GM12872 (cell line): ENCODE results near the gene CIB1.

Experiments used
- TF ChIP-seq, protein P1 (sequence below): IDR thresholded peaks from 3 replicates; pipeline ENCODE4 v1.5.1; 2011; ENCODE audit warnings: low read depth, mild to moderate bottlenecking, low read length, moderate library complexity; ENCODE audit not compliant: insufficient read depth

CIB1 gene

DNA sequence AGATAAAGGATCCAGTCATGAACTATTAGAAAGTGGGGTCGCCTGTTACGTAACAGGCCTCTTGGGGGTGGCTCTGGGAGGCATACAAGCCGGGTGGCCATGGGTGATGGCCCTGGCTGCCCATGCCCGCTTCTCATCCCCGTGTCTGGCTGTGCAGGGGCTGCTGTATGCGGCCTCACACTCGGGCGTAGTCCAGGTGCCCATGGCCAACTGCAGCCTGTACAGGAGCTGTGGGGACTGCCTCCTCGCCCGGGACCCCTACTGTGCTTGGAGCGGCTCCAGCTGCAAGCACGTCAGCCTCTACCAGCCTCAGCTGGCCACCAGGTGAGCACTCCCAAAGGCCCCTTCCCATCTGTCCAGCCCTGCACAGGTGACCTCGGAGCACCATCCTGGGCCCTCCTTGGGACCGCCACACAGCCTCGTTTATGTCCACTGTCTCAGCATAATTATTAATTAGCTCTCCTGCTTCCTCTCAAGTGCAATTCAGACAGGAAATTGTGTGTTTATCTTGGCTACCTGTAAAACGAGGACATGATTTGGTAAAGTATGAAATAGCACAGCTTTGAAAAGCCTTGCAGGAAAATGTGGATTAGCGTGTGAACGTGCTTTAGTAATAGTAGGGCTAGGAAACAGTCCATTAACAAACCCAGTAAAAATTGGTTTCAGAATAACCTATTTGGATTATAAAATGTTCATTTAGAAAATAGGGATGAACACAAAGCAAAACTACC, 8.1 kb downstream of the CIB1 start:
- TF ChIP-seq, protein P1, sequence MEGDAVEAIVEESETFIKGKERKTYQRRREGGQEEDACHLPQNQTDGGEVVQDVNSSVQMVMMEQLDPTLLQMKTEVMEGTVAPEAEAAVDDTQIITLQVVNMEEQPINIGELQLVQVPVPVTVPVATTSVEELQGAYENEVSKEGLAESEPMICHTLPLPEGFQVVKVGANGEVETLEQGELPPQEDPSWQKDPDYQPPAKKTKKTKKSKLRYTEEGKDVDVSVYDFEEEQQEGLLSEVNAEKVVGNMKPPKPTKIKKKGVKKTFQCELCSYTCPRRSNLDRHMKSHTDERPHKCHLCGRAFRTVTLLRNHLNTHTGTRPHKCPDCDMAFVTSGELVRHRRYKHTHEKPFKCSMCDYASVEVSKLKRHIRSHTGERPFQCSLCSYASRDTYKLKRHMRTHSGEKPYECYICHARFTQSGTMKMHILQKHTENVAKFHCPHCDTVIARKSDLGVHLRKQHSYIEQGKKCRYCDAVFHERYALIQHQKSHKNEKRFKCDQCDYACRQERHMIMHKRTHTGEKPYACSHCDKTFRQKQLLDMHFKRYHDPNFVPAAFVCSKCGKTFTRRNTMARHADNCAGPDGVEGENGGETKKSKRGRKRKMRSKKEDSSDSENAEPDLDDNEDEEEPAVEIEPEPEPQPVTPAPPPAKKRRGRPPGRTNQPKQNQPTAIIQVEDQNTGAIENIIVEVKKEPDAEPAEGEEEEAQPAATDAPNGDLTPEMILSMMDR: no peak

DNA sequence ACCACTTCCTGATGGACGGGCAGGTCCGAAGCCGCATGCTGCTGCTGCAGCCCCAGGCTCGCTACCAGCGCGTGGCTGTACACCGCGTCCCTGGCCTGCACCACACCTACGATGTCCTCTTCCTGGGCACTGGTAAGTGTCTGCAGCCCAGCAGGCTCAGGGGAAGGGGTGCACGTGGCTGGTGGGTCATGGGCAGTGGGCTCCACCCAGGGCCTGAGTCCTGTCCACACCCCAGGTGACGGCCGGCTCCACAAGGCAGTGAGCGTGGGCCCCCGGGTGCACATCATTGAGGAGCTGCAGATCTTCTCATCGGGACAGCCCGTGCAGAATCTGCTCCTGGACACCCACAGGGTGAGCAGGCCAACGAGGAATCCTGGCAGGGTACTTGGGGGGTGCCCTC, 8.7 kb downstream of the CIB1 start:
- TF ChIP-seq, protein P1: no peak

DNA sequence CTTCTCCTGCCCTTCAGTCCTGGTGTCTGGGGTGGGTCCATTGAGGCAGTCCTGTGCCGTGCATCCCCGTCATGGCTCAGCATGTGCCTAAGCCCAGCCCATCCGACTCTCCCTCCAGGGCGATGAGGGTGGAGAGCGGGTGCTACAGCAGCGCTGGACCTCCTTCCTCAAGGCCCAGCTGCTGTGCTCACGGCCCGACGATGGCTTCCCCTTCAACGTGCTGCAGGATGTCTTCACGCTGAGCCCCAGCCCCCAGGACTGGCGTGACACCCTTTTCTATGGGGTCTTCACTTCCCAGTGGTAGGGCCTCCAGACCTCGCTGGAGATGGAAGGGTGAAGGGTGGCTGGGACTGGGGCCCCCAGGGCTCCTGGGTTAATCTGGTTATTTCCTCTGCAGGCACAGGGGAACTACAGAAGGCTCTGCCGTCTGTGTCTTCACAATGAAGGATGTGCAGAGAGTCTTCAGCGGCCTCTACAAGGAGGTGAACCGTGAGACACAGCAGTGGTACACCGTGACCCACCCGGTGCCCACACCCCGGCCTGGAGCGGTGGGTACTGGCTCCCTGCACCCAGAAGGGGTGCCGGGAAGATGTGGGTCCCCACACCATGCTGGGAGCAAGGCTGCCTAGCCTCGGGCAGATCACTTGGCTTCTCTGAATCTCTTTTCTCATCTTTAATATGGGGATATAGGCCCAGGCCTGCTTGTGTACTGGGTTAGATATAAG, 10.1 kb downstream of the CIB1 start:
- TF ChIP-seq, protein P1: no peak

DNA sequence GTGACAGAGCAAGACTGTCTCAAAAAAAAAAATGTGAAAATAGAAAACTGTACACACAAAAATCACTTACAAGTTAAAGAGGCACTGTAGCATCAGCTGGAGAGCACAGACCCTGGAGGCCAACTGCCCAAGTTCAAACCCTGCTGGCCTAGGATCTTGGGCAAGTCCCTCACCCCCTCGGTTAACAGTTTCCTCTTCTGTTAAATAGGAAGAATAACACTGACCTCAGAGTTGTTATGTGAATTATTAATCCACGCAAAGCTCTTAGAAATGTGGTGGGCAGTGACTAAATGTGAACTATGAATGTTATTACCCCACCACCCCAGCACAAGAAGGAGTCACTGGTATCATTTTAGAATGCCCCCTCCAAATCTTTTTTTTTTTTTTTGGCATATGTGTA, 11.2 kb downstream of the CIB1 start:
- TF ChIP-seq, protein P1: no peak

DNA sequence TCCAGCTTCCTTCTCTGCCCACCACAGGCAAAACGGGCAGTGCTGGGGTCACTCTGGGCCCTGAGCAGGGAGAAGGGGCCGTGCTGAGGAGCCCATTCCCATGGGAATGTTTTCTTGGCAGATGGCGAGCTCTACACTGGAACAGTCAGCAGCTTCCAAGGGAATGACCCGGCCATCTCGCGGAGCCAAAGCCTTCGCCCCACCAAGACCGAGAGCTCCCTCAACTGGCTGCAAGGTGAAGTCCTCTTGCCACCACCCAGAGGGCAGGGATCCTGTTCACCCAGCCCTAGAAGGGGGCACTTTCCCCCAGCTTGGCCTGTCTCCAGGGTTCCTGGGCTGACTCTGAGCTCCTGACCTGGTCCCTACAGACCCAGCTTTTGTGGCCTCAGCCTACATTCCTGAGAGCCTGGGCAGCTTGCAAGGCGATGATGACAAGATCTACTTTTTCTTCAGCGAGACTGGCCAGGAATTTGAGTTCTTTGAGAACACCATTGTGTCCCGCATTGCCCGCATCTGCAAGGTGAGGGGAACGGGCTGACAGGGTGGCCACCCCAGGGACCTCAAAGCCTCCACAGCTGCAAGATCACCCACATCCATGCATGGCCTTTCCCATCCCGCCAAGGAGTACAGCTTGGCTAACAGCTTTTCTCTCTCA, 12.4 kb downstream of the CIB1 start:
- TF ChIP-seq, protein P1: peak; percentile 85

DNA sequence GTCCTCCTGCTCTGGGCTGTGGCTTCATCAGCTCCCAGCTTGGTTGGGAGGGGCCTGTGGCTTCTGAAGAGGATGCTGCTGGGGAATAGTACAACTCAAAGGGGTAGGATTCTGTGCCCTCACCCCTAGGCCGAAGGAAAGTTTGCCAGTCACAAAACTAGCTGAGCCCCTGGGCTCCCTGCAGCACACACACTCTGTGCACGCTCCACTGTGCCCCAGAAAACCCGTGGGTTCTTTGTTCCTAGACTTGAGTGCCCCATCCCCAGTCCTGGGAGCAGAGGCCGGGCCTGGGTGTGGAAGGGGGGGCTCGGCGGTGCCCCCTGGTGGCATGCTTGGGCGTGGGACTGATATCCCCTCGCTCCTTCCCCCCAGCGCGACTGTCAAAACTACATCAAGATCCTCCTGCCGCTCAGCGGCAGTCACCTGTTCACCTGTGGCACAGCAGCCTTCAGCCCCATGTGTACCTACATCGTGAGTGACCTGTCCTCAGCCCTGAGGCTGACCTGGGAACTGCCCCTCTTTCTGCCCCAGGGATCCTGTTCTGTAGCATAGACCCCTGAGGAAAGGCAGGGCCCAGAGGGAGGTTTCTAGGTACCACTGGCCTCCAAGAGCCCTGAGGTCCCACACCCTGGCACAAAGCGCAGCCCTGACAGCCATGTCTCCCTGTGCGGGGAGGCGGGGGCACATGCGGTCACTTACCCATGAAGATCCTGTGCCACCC, 14.2 kb downstream of the CIB1 start:
- TF ChIP-seq, protein P1: peak; percentile 84
